Mesenchymal stem cell (in vitro differentiated cells and primary cell): ENCODE results near the gene TENM3.

Experiments used
- DNase-seq: peaks from one replicate; pipeline ENCODE4 v3.0.0-alpha.2; 2013
- H2AFZ ChIP-seq: one replicate; pipeline ENCODE4 v1.6.1; 2013; ENCODE audit warnings: low read depth, mild to moderate bottlenecking, control low read depth, inconsistent platforms, low read length, moderate library complexity
- H2AK5ac ChIP-seq: 2 replicates; pipeline ENCODE4 v1.6.1; 2013; ENCODE audit warnings: low read length, moderate library complexity, mild to moderate bottlenecking, inconsistent platforms; ENCODE audit not compliant: severe bottlenecking
- H2BK120ac ChIP-seq: one replicate; pipeline ENCODE4 v1.6.1; 2013; ENCODE audit warnings: low read depth, mild to moderate bottlenecking, inconsistent platforms, low read length, moderate library complexity
- H2BK12ac ChIP-seq, 2 experiments: one replicate each; pipeline ENCODE4 v1.6.1; 2013; ENCODE audit warnings: inconsistent platforms in 2 of 2, low read length in 2 of 2, mild to moderate bottlenecking in 2 of 2, moderate library complexity in 2 of 2, control low read depth in 1 of 2
- H2BK15ac ChIP-seq: one replicate; pipeline ENCODE4 v1.6.1; 2013; ENCODE audit warnings: mild to moderate bottlenecking, low read depth, inconsistent platforms; ENCODE audit not compliant: poor library complexity, severe bottlenecking
- H2BK5ac ChIP-seq: 2 replicates; pipeline ENCODE4 v1.6.1; 2013; ENCODE audit warnings: low read depth, mild to moderate bottlenecking, low read length, control low read depth, inconsistent platforms; ENCODE audit not compliant: poor library complexity, severe bottlenecking
- H3K14ac ChIP-seq, 2 experiments: one replicate each; pipeline ENCODE4 v1.6.1; 2013; ENCODE audit warnings: inconsistent platforms in 2 of 2, low read length in 2 of 2, control low read depth in 1 of 2, mild to moderate bottlenecking in 1 of 2, moderate library complexity in 1 of 2
- H3K18ac ChIP-seq, 2 experiments: one replicate each; pipeline ENCODE4 v1.6.1; 2013; ENCODE audit warnings: inconsistent platforms in 2 of 2, low read length in 2 of 2, control low read depth in 1 of 2, low read depth in 1 of 2, mild to moderate bottlenecking in 1 of 2
- H3K23ac ChIP-seq, 2 experiments: one replicate each; pipeline ENCODE4 v1.6.1; 2013; ENCODE audit warnings: inconsistent platforms in 2 of 2, low read length in 2 of 2, mild to moderate bottlenecking in 2 of 2, moderate library complexity in 2 of 2, control low read depth in 1 of 2
- H3K27ac ChIP-seq: 2 replicates; pipeline ENCODE4 v1.5.1; 2013; ENCODE audit warnings: mild to moderate bottlenecking, moderate library complexity, low read length, control low read depth, inconsistent platforms; ENCODE audit not compliant: poor library complexity, severe bottlenecking
- H3K27me3 ChIP-seq, 2 experiments: 2 replicates each; pipeline versions ENCODE4 v1.6.1 to v1.7.0; 2013; ENCODE audit warnings: low read length in 2 of 2, mild to moderate bottlenecking in 2 of 2, moderate library complexity in 2 of 2, control low read depth in 1 of 2, inconsistent platforms in 1 of 2; ENCODE audit not compliant: control insufficient read depth in 1 of 2, insufficient read depth in 1 of 2
- H3K36me3 ChIP-seq, 2 experiments: 2 replicates each; pipeline versions ENCODE4 v1.6.1 to v1.7.0; 2013; ENCODE audit warnings: low read length in 2 of 2, control low read depth in 1 of 2, inconsistent platforms in 1 of 2, low read depth in 1 of 2, mild to moderate bottlenecking in 1 of 2; ENCODE audit not compliant: insufficient read depth in 2 of 2, control insufficient read depth in 1 of 2
- H3K4ac ChIP-seq, 2 experiments: one replicate each; pipeline ENCODE4 v1.6.1; 2013; ENCODE audit warnings: inconsistent platforms in 2 of 2, low read length in 2 of 2, mild to moderate bottlenecking in 2 of 2, moderate library complexity in 2 of 2, control low read depth in 1 of 2, low read depth in 1 of 2
- H3K4me1 ChIP-seq: 2 replicates; pipeline ENCODE4 v1.6.1; 2013; ENCODE audit warnings: low read depth, low read length, control low read depth; ENCODE audit not compliant: control insufficient read depth, insufficient read depth
- H3K4me2 ChIP-seq: 2 replicates; pipeline ENCODE4 v1.6.1; 2013; ENCODE audit warnings: low read length, mild to moderate bottlenecking, inconsistent platforms; ENCODE audit not compliant: poor library complexity, severe bottlenecking
- H3K4me3 ChIP-seq, 2 experiments: 2 replicates each; pipeline versions ENCODE4 v1.5.1 to v1.7.0; 2013; ENCODE audit warnings: low read length in 2 of 2, mild to moderate bottlenecking in 2 of 2, control low read depth in 1 of 2, low read depth in 1 of 2; ENCODE audit not compliant: insufficient read depth in 1 of 2
- H3K79me1 ChIP-seq: replicated peaks from 2 replicates; pipeline ENCODE4 v1.6.1; 2013; ENCODE audit warnings: mild to moderate bottlenecking, control low read depth, low read length, inconsistent platforms; ENCODE audit not compliant: poor library complexity, severe bottlenecking
- H3K9ac ChIP-seq: 2 replicates; pipeline ENCODE4 v1.7.0; 2013; ENCODE audit warnings: mild to moderate bottlenecking, low read length, moderate library complexity
- H3K9me3 ChIP-seq: 2 replicates; pipeline ENCODE4 v1.7.0; 2013; ENCODE audit warnings: mild to moderate bottlenecking, low read length; ENCODE audit not compliant: control insufficient read depth
- H4K8ac ChIP-seq: one replicate; pipeline ENCODE4 v1.6.1; 2013; ENCODE audit warnings: inconsistent platforms, mild to moderate bottlenecking, low read length, moderate library complexity
- H4K91ac ChIP-seq: one replicate; pipeline ENCODE4 v1.6.1; 2013; ENCODE audit warnings: mild to moderate bottlenecking, low read length, inconsistent platforms
- WGBS: methylation state at CpG from one replicate; pipeline ENCODE4 v1.1.7; 2013; ENCODE audit warnings: mixed read lengths; 5-methylcytosine and 5-hydroxymethylcytosine counted together

Gene TENM3

DNA sequence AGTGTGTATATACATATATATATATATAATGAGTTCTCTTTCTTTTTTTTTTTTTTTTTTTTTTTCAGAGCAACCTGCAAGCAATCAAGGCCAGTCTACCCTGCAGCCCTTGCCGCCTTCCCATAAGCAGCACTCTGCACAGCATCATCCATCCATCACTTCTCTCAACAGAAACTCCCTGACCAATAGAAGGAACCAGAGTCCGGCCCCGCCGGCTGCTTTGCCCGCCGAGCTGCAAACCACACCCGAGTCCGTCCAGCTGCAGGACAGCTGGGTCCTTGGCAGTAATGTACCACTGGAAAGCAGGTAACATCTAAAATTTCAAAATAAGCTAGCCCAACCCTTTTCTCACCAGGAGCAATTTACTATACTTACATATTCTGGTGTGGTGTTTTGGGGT is 357.7 kb downstream of the TENM3 start:
- Histone ChIP-seq H2BK120ac (no peak overlapping the region), H4K91ac (no peak overlapping the region), H3K18ac (no peak overlapping the region), H3K79me1 (peaks cover 7% of the 10 kb centered on the region), H3K14ac (no peak overlapping the region), H3K27ac (no peak overlapping the region), H4K8ac (no peak overlapping the region), H3K27me3 (no peaks in the 10 kb centered on the region), H2AFZ (no peak overlapping the region), H3K4ac (no peak overlapping the region), H2BK5ac (no peak overlapping the region), H3K4me3 (no peak overlapping the region), H3K9me3 (no peaks in the 10 kb centered on the region), H2AK5ac (no peak overlapping the region), H2BK12ac (no peak overlapping the region), H3K23ac (no peak overlapping the region), H3K4me1 (peaks cover 1% of the 10 kb centered on the region), H3K36me3 (peaks cover 3 to 14% of the 10 kb centered on the region in 2 experiments), H2BK15ac (no peak overlapping the region), H3K4me2 (no peak overlapping the region), H3K9ac (no peak overlapping the region)
- WGBS: 96% methylated on average over 8 of the region's 8 CpGs
- DNase-seq: no peak

DNA sequence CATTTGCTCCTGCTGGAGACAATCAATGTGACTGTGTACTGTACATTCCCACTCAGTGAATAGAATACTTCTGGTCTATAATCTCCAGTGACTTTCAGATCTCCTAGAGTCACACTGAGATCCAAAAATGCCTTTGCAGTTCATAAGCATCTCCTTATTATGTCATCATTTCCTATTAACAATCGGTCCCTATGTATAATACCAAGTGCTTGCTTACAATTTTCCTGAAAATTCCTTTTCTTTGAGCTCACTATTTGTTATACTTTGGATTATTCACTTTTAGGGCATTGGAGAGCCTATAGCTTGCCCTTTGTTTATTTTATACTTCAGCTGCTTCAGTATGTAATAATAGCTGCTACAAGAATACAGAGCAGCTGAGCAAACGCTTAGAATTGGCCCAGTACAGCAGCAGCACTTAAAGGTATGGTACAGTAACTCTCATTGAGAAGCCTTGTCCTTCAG is 361.0 kb downstream of the TENM3 start:
- H3K27ac ChIP-seq: peak overlapping the region; percentile 35
- H3K18ac ChIP-seq: no peak overlapping the region
- no peak overlapping the region for H2BK12ac ChIP-seq
- H3K9ac ChIP-seq: no peak overlapping the region
- WGBS: 0% methylated on average over 2 of the region's 2 CpGs
- H2BK120ac ChIP-seq: no peak overlapping the region
- H3K23ac ChIP-seq: no peak overlapping the region
- H3K4me1 ChIP-seq: peaks cover 1% of the 10 kb centered on the region
- peaks cover 14% of the 10 kb centered on the region for H3K79me1 ChIP-seq
- H3K14ac ChIP-seq: no peak overlapping the region
- no peaks in the 10 kb centered on the region for H3K27me3 ChIP-seq
- H4K91ac ChIP-seq: no peak overlapping the region
- no peak overlapping the region for H3K4me3 ChIP-seq
- H4K8ac ChIP-seq: no peak overlapping the region
- no peak overlapping the region for H3K4me2 ChIP-seq
- DNase-seq: peak; percentile 37
- no peak overlapping the region for H2AK5ac ChIP-seq
- peaks cover 11 to 14% of the 10 kb centered on the region in 2 experiments for H3K36me3 ChIP-seq
- H2BK5ac ChIP-seq: no peak overlapping the region
- no peak overlapping the region for H2AFZ ChIP-seq
- no peak overlapping the region for H3K4ac ChIP-seq
- H3K9me3 ChIP-seq: no peaks in the 10 kb centered on the region
- H2BK15ac ChIP-seq: no peak overlapping the region

DNA sequence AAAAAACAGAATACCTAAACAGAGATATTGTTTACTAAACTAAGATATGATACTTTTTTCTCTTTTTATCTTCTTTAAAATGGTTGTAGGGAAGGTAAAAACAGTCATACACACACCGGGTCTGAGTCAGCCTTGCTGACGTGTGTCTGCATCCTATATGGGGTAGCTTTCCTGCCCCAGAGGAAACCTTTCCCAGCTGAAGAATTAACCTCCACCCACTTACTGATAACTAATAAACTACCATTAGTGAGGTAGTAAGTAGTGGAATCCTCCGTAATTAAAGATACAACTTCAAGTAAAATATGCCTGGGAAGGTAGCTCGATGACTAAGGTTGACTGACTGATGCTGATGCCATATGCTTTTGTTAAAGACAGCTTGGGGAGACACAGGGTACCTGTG is 361.8 kb downstream of the TENM3 start:
- Histone ChIP-seq H4K91ac (no peak overlapping the region), H3K9me3 (no peaks in the 10 kb centered on the region), H3K79me1 (peaks cover 14% of the 10 kb centered on the region), H3K4me1 (peaks cover 1% of the 10 kb centered on the region), H3K36me3 (peaks cover 11 to 14% of the 10 kb centered on the region in 2 experiments), H3K18ac (no peak overlapping the region), H3K14ac (no peak overlapping the region), H4K8ac (no peak overlapping the region), H2BK5ac (no peak overlapping the region), H3K4me2 (no peak overlapping the region), H3K23ac (no peak overlapping the region), H2BK120ac (no peak overlapping the region), H3K27ac (peak overlapping the region; percentile 20), H3K27me3 (no peaks in the 10 kb centered on the region), H2AFZ (no peak overlapping the region), H3K4ac (no peak overlapping the region), H3K4me3 (no peak overlapping the region), H3K9ac (no peak overlapping the region), H2BK12ac (no peak overlapping the region), H2AK5ac (no peak overlapping the region), H2BK15ac (no peak overlapping the region)
- WGBS: 89% methylated on average over 2 of the region's 4 CpGs
- DNase-seq: peak; percentile 10

DNA sequence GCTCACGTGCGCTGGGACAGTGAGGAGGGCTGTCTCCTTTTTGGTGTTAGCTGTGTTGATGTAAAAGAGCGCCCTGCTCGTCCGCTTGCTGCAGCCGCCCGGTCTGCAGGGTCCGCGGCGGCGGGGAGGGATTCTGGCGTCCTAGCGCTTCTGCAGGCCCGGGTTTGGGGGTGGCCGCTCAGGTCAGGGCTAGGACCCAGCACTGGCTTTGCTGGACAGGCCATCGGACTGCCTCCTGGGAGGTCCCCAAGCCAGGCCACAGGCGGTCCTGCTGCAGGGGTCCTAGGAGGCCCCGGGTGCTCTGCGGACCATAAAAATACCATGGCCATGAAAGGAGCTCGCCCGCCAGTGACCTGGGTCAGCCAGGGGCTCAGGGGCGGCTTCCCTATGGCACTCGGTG is 365.3 kb downstream of the TENM3 start:
- no peak overlapping the region for H4K8ac ChIP-seq
- no peak overlapping the region for H3K4me2 ChIP-seq
- peaks cover 0 to 8% of the 10 kb centered on the region in 2 experiments for H3K36me3 ChIP-seq
- no peak overlapping the region for H2AFZ ChIP-seq
- no peak overlapping the region for H2BK15ac ChIP-seq
- H3K4me3 ChIP-seq: peak overlapping the region in 1 of 2 experiments; percentile 11
- H3K9me3 ChIP-seq: no peaks in the 10 kb centered on the region
- no peak overlapping the region for H3K23ac ChIP-seq
- no peak overlapping the region for H2BK120ac ChIP-seq
- no peak overlapping the region for H2BK12ac ChIP-seq
- no peak overlapping the region for H3K18ac ChIP-seq
- WGBS: 94% methylated on average over 23 of the region's 23 CpGs
- no peak overlapping the region for H3K9ac ChIP-seq
- H3K27me3 ChIP-seq: no peaks in the 10 kb centered on the region
- H2BK5ac ChIP-seq: no peak overlapping the region
- H3K4me1 ChIP-seq: peaks cover 1% of the 10 kb centered on the region
- no peak overlapping the region for H4K91ac ChIP-seq
- H2AK5ac ChIP-seq: no peak overlapping the region
- no peak for DNase-seq
- no peak overlapping the region for H3K4ac ChIP-seq
- H3K14ac ChIP-seq: no peak overlapping the region
- no peak overlapping the region for H3K27ac ChIP-seq
- H3K79me1 ChIP-seq: peaks cover 17% of the 10 kb centered on the region
